Neural progenitor cell (in vitro differentiated cells): ENCODE data around the gene PCCA.

Experiments used
- EZH2 ChIP-seq: fragments of 200-600 bp; sonication (generic); IDR thresholded peaks from 2 replicates; pipeline ENCODE4 v1.6.1; 2017; ENCODE audit warnings: antibody characterized with exemption, mild to moderate bottlenecking, moderate library complexity
- EZH2phosphoT487 ChIP-seq: fragments of 200-600 bp; sonication (generic); IDR thresholded peaks from 2 replicates; pipeline ENCODE4 v1.6.1; 2017; ENCODE audit warnings: antibody characterized with exemption
- TF ChIP-seq, protein P1 (sequence below): fragments of 200-600 bp; sonication (generic); IDR thresholded peaks from 2 replicates; pipeline ENCODE4 v1.5.1; 2017; ENCODE audit warnings: antibody characterized with exemption, mild to moderate bottlenecking

DNA sequence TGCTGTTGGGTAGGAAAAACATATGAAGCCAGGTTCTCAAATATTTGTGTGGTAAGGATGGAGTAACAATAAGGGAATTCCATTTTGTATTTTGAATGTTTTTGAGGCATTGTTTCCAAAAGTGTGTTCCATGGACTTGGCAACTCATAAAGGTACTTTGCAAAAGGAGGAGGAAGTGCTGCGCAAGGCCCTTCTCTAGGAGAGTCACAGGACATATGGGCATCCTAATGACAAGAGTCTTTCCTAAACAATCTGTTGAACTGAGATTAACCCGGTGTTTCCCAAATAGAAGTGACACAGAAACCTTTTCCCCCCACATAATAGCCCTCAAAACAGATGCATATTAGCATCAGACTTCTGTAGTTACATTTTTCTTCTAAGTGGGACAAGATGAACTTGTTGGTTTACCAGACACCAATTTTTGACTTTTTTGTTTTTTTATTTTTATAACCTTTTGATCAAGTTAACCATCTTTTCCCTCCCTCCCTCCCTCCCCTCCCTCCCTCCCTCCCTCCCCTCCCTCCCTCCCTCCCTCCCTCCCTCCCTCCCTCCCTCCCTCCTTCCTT, 209.3 kb downstream of the PCCA start:
- TF ChIP-seq, protein P1, sequence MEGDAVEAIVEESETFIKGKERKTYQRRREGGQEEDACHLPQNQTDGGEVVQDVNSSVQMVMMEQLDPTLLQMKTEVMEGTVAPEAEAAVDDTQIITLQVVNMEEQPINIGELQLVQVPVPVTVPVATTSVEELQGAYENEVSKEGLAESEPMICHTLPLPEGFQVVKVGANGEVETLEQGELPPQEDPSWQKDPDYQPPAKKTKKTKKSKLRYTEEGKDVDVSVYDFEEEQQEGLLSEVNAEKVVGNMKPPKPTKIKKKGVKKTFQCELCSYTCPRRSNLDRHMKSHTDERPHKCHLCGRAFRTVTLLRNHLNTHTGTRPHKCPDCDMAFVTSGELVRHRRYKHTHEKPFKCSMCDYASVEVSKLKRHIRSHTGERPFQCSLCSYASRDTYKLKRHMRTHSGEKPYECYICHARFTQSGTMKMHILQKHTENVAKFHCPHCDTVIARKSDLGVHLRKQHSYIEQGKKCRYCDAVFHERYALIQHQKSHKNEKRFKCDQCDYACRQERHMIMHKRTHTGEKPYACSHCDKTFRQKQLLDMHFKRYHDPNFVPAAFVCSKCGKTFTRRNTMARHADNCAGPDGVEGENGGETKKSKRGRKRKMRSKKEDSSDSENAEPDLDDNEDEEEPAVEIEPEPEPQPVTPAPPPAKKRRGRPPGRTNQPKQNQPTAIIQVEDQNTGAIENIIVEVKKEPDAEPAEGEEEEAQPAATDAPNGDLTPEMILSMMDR = no peak
- no peak for TF ChIP-seq EZH2phosphoT487
- no peak for TF ChIP-seq EZH2
